KMS-11 (cell line): ENCODE results near the gene SCARF2.
"Not testable (repeated sequence)": the region's sequence is repeated elsewhere in the genome, so short reads cannot be mapped to it uniquely, and the experiment has no call there.

Experiments used
- H2AFZ ChIP-seq: fragments of 200-600 bp; sonication (generic); 2 replicates; pipeline ENCODE4 v1.6.1; 2016; ENCODE audit warnings: antibody characterized with exemption, mixed run types, low read depth
- H3K27ac ChIP-seq: fragments of 200-600 bp; sonication (generic); 2 replicates; pipeline ENCODE4 v1.6.1; 2016; ENCODE audit warnings: mild to moderate bottlenecking, mixed run types
- H3K27me3 ChIP-seq: fragments of 200-600 bp; sonication (generic); 2 replicates; pipeline ENCODE4 v1.6.1; 2017; ENCODE audit warnings: mild to moderate bottlenecking, low read depth, mixed run types, moderate library complexity; ENCODE audit not compliant: insufficient read depth
- H3K36me3 ChIP-seq: fragments of 200-600 bp; sonication (generic); 2 replicates; pipeline ENCODE4 v1.6.1; 2017; ENCODE audit warnings: mild to moderate bottlenecking, mixed run types; ENCODE audit not compliant: insufficient read depth
- H3K4me1 ChIP-seq: fragments of 200-600 bp; sonication (generic); 2 replicates; pipeline ENCODE4 v1.6.1; 2016; ENCODE audit warnings: mild to moderate bottlenecking, low read depth, mixed run types; ENCODE audit not compliant: poor library complexity, severe bottlenecking
- H3K4me2 ChIP-seq: fragments of 200-600 bp; sonication (generic); 2 replicates; pipeline ENCODE4 v1.7.0; 2016; ENCODE audit warnings: mild to moderate bottlenecking, mixed run types
- H3K4me3 ChIP-seq: fragments of 200-600 bp; sonication (generic); IDR thresholded peaks from 2 replicates; pipeline ENCODE4 v1.6.1; 2017; ENCODE audit warnings: low read depth, low read length, mixed read lengths; ENCODE audit not compliant: insufficient read depth
- H3K79me2 ChIP-seq: fragments of 200-600 bp; sonication (generic); 2 replicates; pipeline ENCODE4 v1.6.1; 2016; ENCODE audit warnings: low read depth, mixed run types; ENCODE audit not compliant: insufficient read depth
- H3K9ac ChIP-seq: fragments of 200-600 bp; sonication (generic); 2 replicates; pipeline ENCODE4 v1.6.1; 2016; ENCODE audit warnings: mild to moderate bottlenecking, mixed run types
- H4K20me1 ChIP-seq: fragments of 200-600 bp; sonication (generic); 2 replicates; pipeline ENCODE4 v1.6.1; 2016; ENCODE audit warnings: mild to moderate bottlenecking, mixed run types; ENCODE audit not compliant: insufficient read depth
- CTCF ChIP-seq: fragments of 200-600 bp; sonication (generic); conservative IDR thresholded peaks from 2 replicates; pipeline ENCODE4 v1.6.1; 2017; ENCODE audit warnings: low read depth, mild to moderate bottlenecking, antibody characterized with exemption, low read length, moderate library complexity, mixed read lengths

The SCARF2 gene

GRCh38 chr22:20414450-20414849, 23.2 kb downstream of the SCARF2 start:
- no peak for TF ChIP-seq CTCF

GRCh38 chr22:20414059-20414440, 23.6 kb downstream of the SCARF2 start:
- Histone ChIP-seq H4K20me1 (no peaks in the 10 kb centered on the region), H3K27me3 (no peaks in the 10 kb centered on the region), H3K4me1 (peaks cover 4% of the 10 kb centered on the region), H3K4me2 (no peak overlapping the region), H3K9ac (no peak overlapping the region), H3K79me2 (no peaks in the 10 kb centered on the region), H3K36me3 (no peaks in the 10 kb centered on the region), H3K27ac (no peak overlapping the region), H2AFZ (no peak overlapping the region), H3K4me3 (no peak overlapping the region)
- no peak for TF ChIP-seq CTCF

More at GRCh38 chr22:20414450-20414849, 23.2 kb downstream of the SCARF2 start:
- Histone ChIP-seq H3K4me1 (peaks cover 4% of the 10 kb centered on the region), H3K27me3 (no peaks in the 10 kb centered on the region), H3K27ac (no peak overlapping the region), H3K9ac (no peak overlapping the region), H3K4me3 (no peak overlapping the region), H2AFZ (no peak overlapping the region), H3K79me2 (no peaks in the 10 kb centered on the region), H3K36me3 (no peaks in the 10 kb centered on the region), H4K20me1 (no peaks in the 10 kb centered on the region), H3K4me2 (no peak overlapping the region)

DNA sequence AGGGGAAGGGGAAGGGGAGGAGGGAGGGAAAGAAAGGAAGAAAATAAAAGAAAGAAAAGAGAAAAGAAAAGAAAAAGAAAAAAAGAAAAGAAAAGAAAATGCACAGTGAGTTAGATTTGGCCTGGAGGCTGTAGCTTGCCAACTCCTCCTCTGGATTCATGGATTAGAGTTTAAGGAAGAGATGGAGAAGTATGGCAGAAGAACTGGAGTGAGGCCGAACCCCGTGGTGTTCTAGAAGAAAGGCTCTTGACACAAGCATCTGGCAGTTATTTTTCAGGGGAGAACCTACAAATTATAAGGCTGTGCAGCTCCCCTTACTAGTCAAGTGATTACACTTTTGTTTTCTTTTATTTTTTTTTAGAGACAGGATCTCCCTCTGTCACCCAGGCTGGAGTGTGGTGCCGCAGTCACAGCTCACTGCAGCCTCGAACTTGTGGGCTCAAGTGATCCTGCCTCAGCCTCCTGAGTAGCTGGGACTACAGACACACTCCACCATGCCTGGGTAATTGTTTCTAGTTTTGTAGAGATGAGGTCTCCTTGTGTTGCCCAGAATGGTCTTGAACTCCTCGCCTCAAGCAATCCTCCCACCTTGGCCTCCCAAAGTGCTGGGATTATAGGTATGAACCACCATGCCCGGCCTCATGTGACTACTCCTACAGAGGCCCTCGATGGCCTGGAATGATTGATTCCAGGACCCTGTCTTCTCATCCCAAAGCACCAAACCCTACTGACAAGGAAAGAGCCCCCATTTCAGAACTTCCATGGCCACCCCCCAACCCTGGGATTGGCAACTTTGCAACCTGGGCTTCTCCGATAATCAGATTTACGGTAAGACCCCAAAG, 24.2 kb downstream of the SCARF2 start:
- Histone ChIP-seq H2AFZ (no peak overlapping the region), H3K27ac (no peak overlapping the region), H3K36me3 (no peaks in the 10 kb centered on the region), H3K27me3 (no peaks in the 10 kb centered on the region), H3K4me1 (peaks cover 2% of the 10 kb centered on the region), H3K79me2 (no peaks in the 10 kb centered on the region), H3K4me3 (no peak overlapping the region), H4K20me1 (no peaks in the 10 kb centered on the region), H3K4me2 (no peak overlapping the region), H3K9ac (no peak overlapping the region)
- no peak for TF ChIP-seq CTCF

- Histone ChIP-seq H3K79me2 (no peaks in the 10 kb centered on the region), H3K27ac (no peak overlapping the region), H2AFZ (no peak overlapping the region), H3K27me3 (no peaks in the 10 kb centered on the region), H3K9ac (no peak overlapping the region), H3K4me3 (no peak overlapping the region), H3K4me1 (no peaks in the 10 kb centered on the region), H4K20me1 (no peaks in the 10 kb centered on the region), H3K36me3 (no peaks in the 10 kb centered on the region), H3K4me2 (no peak overlapping the region)
- no peak for TF ChIP-seq CTCF
Observed at GRCh38 chr22:20412474-20413216, 25.0 kb downstream of the SCARF2 start.

GRCh38 chr22:20409385-20409784, 28.2 kb downstream of the SCARF2 start:
- H3K4me3 ChIP-seq, H3K4me1 ChIP-seq: not testable (repeated sequence)

More at GRCh38 chr22:20409385-20409784, 28.2 kb downstream of the SCARF2 start:
- H2AFZ ChIP-seq, H3K36me3 ChIP-seq, H3K27ac ChIP-seq, H3K4me2 ChIP-seq, H3K9ac ChIP-seq, H3K27me3 ChIP-seq, H3K79me2 ChIP-seq, H4K20me1 ChIP-seq: not testable (repeated sequence)
